ENCODE results near the gene TRERF1. TPM values are rescaled to one million over a fixed set of nuclear protein-coding genes. Genes with fewer than 3 reads are reported as not detected.

The TRERF1 gene
- polyA plus RNA-seq, 4 donors, result 12.7 to 18.7 (median 16.3) TPM

DNA sequence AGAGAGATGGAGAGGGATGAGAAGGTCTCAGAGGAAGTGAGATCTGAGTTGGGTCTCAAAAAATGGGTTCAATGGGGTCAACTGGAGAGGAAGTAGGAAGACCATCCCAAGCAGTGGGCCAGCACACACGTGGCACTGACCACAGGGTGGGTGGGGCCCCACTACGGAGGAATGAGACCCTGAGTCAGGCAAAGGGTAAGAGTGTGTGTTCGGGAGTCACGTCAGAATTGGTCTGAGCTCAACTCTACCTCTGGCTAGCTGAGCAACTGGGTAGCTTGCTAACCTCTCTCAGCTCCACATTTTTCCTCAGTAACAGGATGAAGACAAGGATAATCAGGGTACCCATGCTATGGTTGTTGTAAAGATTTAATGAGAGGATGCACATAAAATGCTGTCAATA, 79.0 kb downstream of the TRERF1 start:
- no peak for DNase-seq (ENCODE audit: low read depth in 4 of 4, low spot score in 3 of 4)

DNA sequence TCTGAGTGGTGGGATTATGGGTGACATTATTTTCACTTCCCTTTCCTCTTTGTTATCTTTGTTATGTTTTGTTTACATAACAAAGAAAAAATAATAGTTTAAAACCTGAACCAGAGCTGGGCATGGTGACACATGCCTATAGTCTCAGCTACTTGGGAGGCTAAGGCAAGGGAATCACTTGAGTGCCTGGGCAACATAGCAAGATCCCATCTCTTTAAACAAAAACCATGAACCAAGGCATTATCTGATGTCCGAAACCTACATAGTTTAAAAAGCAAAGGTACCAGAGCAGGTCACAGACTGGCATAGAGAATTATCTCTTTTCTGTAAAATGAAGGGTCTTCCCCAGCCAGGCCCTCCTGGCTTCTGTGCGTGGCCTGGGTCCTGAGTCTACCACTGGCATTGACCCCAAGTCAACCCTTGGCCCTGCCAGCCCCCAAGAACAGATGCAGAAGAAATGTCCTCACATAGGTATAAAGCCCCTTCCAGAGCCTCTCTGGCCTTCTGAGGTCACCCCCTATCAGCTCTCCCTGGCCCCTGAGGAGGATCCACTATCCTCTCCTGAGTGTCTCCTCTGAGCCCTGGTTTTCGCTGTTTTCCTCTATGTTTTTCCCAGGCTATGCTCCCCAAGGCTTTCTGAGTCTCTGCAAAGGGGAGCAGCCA, 81.3 kb downstream of the TRERF1 start:
- DNase-seq (ENCODE audit: low read depth in 4 of 4, low spot score in 3 of 4), result no peak

DNA sequence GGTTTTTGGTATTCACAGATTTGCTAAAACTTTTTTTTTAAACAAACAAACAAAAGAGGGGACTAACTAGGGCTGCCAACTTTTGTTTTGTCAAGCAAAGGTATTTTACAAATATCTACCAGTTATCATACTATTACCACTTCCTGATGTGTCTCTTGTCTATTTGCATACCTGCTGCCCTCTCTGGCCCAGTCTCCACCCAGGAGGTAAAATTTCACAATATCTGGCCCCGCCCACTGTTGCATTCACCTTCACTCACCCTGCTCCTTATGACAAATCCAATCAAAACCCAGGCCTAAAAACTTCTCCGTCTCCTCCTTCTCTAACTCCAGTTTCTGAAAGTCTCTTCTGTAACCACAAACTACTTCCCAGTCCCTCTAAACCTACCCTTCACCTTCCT, 82.2 kb downstream of the TRERF1 start:
- DNase-seq (ENCODE audit: low read depth in 4 of 4, low spot score in 3 of 4), result no peak

DNA sequence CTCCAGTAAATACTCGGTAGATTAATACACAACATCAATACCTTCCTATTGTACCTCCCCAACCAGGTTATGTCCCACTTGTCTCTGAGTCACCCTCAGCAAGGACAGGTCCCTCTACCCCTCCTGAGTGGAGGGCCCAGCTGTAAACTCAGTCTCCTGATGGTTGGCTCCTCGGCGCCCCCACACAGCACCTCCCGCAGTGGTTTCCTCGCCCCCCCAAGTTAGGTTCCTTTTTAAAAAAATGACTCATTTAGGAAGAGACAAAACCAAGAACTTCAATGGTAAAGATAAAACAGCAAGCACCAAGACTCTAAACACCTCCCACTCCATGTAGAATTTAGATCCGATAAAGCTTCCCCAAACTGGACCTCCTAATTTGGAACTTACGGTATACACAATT, 83.5 kb downstream of the TRERF1 start:
- no peak for DNase-seq (ENCODE audit: low read depth in 4 of 4, low spot score in 3 of 4)

DNA sequence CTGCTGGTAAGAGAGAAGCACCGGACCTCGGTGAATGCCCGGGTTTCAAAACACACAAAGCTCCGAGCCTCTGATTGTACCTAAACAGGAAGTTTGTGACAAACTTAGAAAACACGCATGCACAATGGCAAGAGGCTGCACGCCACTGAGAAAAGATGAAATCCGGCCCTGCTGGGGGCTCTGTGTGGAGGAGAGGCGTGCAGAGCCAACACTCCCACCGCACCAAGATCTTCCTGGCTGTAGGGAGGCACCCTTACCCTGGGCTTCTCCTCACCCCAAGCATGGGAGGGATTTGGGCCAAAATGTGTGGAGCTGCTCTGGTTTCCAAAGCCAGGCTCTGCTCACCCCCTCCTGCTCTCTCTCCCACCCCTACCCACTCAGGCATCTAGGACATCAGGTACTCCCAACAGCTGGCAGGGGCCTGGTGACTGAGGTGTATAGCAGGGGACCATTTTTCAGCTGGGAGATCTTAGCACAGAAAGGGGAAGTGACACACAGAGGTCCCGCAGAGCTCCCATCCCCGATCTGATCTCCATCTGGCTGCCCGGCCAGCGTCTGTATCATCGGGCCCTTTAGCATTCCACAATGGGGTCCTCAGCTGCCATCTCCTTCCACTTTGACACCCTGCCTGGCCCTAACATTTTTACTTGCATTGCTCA, 84.2 kb downstream of the TRERF1 start:
- no peak for DNase-seq (ENCODE audit: low read depth in 4 of 4, low spot score in 3 of 4)

DNA sequence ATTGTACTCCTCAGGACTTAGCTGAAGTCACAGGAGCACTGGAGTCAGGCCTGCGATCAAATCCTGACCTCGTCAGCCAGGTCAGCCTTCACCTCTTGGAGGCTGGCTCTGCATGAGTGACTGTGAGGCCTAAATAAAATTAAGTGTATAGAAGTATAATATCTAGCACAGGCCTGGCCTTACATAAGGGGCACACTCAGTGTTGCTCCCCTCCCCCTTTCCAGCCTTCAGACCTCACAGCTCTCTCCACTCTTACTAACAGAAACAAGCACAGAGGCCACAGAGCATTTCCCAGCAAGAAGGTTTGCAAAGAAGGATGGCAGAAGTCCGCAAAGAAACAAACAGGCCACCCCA, 84.8 kb downstream of the TRERF1 start:
- no peak for DNase-seq (ENCODE audit: low read depth in 4 of 4, low spot score in 3 of 4)

DNA sequence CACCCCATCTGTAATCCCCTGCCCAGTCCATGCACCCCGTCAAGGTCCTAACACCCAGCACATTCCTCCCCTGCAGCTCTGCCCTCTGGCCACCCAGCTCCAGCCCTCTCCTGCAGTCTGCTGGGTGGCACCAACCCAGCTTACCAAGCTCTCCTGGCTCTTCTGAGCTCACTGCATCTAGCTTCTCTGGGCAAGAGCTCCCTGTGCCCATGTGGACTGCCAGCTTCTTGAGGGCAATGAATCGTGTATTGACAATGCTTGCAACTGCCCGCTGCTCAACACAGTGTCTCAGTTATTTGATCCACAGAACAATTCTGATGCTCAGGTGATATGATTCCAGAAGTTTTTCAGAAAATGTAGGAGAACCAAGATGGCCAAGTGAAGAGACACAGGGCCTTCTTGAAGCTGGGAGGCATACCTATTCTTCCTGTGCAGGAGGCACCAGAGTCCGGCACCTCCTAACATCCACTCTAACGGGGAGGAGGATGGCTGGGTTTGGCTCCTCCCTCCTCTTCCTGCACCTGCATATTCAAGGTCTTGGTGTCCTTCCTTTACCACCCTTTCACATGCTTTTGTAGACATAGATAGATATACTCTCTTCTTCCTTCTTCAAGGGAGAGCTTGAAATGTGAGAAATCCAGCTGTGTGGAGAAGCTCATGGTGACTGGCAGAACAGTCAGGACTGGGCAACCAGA, 85.6 kb downstream of the TRERF1 start:
- DNase-seq (ENCODE audit: low read depth in 4 of 4, low spot score in 3 of 4), result no peak

DNA sequence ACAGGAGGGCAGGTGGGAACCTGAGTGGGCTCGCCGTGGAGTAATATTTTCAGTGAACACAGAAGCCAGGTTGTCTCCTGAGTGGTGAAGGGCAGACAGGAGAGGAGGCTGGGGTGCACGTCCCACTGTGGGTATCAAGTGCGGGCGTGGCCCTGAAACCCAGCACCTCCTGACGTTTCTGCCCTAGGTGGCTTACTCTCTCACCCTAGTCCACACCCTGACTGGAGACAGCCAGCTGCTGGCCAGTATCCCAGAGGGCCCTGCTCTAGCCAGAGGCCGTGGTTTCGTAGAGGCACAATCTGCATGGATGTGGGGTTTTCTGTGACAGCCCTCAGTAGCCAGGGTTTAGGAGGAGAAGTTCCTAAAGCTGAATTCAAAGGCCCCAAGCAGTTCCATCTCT, 86.7 kb downstream of the TRERF1 start:
- DNase-seq (ENCODE audit: low read depth in 4 of 4, low spot score in 3 of 4), result no peak

DNA sequence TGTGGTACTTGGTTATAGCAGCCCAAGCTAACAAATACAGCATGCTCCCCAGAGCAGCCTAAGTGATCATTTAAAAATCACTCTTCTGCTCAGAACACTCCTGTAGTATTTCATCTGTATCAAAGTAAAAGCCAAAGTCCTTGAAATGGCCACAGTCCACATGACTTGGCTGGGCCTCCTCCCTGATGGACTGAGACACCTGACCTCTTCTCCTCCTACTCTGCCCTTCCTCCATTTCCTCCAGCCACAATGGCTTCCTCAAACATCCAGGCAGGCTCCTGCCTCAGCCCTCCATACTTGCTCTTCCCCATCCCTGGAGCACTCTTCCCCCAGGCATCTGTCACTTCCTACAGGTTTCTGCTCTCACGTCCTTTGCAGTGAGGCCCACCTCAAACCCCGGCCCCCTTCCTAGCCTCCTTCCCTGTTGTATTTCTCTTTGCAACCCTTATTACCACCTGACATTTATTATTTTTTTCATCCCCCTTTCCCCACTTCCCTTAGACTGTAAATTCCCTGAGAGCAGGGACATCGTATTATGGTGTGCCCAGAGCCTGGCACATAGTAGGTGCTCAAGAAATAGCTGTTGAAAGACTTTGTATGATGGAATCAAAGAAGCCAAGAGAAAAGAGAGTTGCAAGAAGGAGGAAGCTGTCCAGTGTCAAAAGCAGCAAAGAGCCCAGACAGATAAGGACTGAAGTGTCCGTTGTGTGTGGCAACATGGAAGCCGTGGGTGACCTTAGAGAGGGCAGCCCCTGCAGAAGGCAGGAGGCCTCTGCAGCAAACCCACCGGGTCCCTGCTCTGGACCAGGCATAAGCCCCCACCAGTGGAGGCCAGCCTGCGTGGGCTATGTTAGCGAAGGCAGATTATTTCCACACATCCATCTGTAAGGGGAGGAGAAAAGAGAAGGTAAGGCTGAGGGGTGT, 87.5 kb downstream of the TRERF1 start:
- DNase-seq (ENCODE audit: low read depth in 4 of 4, low spot score in 3 of 4), result no peak

DNA sequence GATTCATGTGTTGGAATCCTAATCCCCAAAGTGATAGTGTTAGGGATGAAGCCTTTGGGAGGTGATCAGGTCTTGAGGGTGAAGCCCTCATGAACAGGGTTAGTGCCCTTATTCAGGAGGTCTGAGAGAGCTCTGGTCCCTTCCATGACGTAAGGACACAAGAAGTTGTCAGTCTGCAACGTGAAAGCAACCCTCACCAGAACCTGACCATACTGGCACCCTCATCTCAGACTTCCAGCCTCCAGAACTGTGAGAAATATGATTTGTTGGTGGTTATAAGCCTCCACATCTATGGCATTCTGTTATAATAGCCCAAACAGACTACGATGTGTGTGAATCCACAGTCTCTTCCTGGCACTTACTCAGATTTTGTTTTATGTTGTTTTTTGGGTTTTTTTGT, 90.7 kb downstream of the TRERF1 start:
- DNase-seq (ENCODE audit: low read depth in 4 of 4, low spot score in 3 of 4), result no peak

DNA sequence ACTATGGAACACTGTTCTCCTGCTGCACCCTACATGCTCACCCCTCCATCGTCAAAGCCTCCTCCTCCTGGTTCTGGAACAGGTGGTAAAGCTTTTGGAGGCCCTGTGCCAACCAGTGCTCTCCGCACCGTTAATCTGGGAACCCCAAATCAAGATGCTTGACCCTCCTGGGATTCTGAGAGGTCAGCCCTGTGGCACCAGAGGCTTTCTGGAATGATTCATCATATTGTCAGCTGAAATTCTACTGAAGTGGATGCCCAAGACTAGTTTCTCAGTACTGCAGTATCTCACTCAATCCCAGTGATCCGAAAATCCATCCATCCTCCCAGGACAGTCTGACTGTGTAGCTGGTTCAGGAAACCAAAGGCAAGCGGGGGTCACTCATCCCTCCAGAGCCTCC, 92.7 kb downstream of the TRERF1 start:
- DNase-seq (ENCODE audit: low read depth in 4 of 4, low spot score in 3 of 4), result no peak

DNA sequence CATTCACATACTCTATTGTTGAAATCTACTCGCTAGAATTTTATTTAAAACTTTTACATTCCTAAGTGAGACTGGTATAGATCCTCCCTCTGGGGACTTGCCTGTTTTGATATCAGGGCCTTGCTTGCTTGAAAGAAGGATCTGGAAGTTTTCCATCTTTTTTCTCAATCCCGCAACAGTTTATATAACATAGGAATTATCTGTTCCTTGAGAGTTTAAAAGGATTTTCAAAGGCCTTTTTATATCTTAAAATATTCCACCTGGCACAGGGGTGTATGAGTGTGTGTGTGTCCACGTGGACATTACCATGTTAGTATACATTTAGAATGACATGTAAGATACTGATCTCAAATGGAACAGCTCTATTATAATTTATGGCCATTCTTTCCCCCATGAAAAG, 96.3 kb downstream of the TRERF1 start:
- no peak for DNase-seq (ENCODE audit: low read depth in 4 of 4, low spot score in 3 of 4)

DNA sequence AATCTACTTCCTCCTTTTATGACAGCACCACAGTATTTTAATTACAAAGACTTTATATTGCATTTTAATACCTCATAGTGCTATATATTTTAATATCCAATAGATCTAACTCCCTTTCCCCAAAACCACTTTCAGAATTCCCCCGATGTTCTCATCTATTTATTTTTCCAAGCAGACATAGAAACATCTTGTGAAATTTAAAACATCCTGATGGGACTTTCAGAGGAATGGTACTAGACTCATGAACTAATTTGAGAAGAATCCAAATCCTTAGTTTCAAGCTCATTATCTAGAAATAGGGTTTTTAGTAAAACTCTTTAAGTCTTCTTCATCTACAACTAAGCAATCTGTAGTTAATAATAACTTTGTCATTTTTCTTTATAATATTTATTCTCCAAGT, 97.0 kb downstream of the TRERF1 start:
- no peak for DNase-seq (ENCODE audit: low read depth in 4 of 4, low spot score in 3 of 4)

DNA sequence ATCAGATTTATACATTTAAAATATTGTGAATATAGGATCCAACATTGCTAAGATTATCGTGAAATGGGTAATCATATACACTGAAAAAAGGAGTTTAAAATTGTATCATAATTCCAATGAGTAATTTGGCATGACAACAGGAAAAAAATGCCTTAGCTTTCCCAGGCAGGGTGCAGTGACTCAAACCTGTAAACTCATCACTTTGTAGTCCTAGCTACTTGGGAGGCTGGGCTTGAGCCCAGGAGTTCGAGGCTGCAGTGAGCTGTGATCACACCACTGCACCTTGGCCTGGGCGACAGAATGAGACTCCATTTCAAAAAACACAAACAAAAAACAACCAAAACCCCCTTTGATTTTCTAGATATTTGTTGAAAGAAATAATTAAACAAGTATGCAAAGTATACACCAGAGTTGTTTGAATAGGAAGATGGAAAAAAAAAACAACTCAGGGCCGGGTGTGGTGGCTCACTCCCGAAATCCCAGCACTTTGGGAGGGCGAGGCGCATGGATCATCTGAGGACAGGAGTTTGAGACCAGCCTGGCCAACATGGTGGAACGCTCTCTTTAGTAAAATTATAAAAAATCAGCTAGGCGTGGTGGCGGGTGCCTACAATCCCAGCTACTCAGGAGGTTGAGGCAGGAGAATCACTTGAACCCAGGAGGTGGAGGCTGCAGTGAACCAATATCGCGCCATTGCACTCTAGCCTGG, 98.7 kb downstream of the TRERF1 start:
- no peak for DNase-seq (ENCODE audit: low read depth in 4 of 4, low spot score in 3 of 4)

DNA sequence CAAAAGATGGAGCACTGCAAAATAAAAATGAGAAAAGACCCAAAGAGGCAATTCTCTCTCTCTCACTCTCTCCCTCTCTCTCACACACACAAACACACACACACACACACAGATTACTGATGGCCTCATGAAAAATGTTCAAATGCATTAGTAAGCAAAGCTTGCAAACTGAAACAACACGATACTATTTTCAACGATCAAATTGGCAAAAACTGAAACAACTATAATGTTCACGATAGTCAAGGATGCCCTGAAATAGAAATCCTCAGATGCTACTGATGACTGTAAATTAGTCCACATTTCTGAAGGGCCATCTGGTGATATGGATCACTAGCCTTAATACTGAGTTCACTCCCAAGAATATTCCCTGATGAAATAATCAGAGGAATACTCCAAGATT, 100.8 kb downstream of the TRERF1 start:
- no peak for DNase-seq (ENCODE audit: low read depth in 4 of 4, low spot score in 3 of 4)

DNA sequence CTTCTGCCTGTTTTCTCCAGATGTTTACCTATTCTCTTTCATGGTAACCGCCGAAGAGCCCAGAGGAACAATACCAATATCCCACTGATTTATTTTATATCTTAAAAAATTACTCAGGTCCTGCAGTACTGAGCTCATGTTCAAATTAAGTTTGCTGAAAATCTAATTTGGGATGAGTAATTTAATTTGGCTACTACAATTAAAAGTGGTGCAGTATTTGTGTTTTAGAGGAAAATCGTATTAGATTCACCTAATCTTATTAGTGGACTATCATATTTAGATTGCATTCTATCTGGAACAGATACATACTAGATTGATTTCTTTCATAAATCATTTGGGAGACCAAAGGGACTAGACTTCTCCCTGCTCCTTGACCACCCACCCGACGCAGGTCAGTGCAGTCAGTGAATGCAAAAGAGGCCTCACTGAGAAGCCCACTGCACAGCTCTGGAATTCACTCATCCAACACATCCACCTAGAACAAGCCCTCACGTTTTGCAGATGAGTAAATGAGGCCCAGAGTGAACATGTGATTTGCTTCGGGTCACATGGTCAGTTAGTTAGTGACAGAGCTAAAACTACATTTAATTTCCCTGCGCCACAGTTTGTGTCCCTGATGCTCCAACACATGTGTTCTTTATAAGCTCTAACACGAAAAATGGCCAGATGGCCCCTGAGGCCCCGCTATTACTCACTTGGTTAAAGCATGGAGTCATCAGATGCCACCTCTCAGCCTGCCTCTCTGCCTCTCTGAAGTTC, 101.8 kb downstream of the TRERF1 start:
- no peak for DNase-seq (ENCODE audit: low read depth in 4 of 4, low spot score in 3 of 4)

DNA sequence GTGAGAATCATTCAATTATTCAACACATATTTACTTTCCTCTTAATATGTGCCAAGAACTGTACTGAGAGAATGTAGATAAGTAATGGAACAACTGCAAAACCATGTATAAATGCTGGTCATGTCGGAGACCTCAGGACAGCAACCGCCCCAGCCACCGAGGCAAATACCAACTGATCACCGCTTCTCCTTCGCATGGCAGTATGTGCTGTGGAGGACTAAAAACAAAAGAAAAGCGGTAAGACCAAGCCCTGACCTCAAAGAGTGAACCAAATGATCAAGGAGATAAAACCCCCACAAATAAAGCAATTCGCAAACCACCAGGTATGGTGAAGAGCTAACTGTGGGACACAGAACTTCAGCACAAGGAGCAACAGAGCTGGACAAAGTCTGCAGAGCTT, 104.3 kb downstream of the TRERF1 start:
- no peak for DNase-seq (ENCODE audit: low read depth in 4 of 4, low spot score in 3 of 4)

DNA sequence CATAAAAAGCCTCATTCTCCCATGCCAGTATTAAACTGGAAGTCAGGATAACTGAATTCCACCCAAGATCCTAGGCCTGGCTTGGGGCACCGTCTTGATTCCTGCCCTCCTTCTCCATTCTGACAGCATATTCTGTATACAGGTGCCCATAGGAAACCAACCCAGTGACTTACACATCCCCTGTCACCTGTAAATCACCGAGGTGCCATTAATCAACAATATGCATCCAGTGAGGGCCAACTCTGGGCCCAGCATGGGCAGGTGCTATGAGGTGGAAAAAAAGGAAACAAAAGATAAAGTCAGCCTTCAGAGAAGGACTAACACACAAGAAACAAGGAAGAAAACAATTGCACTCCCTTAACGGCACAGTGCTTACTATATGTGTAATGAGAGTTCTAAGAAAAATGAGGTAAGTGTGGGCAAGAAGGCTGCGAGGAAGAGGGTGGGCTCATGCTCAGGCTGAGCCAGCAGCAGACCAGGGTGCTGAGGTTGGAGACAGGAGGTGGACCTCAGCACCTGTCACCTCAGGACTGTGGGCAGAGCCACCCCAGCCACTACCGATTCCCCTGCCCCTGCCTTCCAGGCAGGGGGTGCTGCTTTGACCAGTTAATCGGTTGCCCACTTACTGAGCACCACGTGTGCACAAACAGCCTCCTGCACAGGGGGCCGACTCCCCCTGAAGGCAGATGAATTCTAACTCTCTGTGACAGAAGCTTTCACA, 105.9 kb downstream of the TRERF1 start:
- DNase-seq (ENCODE audit: low read depth in 4 of 4, low spot score in 3 of 4), result no peak

DNA sequence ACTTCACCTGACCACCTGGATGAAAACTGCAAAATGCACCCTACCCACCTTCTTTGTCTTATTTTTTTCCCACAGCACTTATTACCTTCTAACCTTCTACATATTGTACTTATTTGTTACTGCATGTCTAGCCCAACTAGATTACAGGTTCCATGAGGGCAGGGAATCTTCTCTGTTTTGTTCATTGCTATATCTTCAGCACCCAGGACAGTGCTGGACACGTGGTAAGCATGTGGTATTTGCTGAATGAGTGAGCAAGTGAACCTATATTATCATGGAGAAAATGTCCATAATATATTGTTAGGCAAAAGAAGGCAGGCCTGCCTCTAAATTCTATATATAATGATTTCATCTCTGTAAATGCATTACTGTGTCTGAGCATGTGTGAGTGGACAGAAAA, 107.0 kb downstream of the TRERF1 start:
- DNase-seq (ENCODE audit: low read depth in 4 of 4, low spot score in 3 of 4), result no peak
